ENCODE results near the gene GVQW3.

DNA sequence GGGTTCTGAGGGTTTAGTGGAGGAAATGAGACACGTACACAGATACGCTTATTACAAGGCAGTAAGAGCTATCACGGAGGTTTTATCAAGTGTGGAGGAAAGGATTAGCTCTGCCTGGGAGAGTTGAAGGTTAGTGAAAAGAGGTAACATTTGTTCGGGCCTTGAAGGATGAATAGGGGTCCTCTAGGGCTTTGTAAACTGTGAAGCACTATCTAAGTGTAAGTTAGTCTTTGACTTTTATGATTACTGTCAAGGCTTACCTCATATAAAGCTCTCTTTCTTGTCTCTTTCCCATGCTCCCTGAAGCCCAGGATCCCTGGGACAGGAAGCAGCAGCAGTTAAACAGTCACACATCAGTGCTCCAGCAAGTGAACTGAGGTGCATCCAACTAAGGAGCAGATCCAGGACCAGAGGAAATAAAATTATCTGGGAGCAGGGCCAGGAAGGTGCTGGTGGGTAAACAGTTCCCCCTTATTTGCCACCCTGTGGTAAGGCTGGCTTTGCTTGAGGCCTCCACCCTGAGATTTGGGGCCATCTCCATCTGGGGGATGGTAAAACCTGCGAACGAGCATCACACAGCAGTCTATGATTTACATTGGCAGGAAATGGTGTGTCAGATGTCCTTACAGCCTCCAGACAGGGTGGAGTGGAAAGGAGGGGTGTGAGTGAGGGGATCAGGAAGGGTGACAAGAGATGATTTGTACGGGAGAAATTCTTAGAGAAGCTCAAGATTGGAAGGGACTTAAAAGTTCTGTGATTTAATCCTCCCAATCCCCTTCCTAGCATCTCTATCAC, 27.2 kb downstream of the GVQW3 start:
- no peak for TF ChIP-seq EZH2 (IDR thresholded peaks at IDR 0.05; ENCODE audit: low read length, unreplicated experiment)
- TF ChIP-seq, protein P1, sequence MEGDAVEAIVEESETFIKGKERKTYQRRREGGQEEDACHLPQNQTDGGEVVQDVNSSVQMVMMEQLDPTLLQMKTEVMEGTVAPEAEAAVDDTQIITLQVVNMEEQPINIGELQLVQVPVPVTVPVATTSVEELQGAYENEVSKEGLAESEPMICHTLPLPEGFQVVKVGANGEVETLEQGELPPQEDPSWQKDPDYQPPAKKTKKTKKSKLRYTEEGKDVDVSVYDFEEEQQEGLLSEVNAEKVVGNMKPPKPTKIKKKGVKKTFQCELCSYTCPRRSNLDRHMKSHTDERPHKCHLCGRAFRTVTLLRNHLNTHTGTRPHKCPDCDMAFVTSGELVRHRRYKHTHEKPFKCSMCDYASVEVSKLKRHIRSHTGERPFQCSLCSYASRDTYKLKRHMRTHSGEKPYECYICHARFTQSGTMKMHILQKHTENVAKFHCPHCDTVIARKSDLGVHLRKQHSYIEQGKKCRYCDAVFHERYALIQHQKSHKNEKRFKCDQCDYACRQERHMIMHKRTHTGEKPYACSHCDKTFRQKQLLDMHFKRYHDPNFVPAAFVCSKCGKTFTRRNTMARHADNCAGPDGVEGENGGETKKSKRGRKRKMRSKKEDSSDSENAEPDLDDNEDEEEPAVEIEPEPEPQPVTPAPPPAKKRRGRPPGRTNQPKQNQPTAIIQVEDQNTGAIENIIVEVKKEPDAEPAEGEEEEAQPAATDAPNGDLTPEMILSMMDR (conservative IDR thresholded peaks at IDR 0.05; ENCODE audit: low read depth, low read length), result no peak
